Measurements from ENCODE around the gene PMAIP1. TPM values are rescaled to one million over a fixed set of nuclear protein-coding genes. Genes with fewer than 3 reads are reported as not detected.
"Not testable (repeated sequence)": the region's sequence is repeated elsewhere in the genome, so short reads cannot be mapped to it uniquely, and the experiment has no call there.

The PMAIP1 gene
- 63.6 TPM for polyA plus RNA-seq (2013, experiment 1 of 2)
- polyA plus RNA-seq (2013, experiment 2 of 2), result 70.6 TPM

GRCh38 chr18:59899298-59900221 is at the start of gene PMAIP1:
Gene PMAIP1 (plus strand): TSS chr18:59899996. CDS start chr18:59900178, 182 bp downstream.
- Histone ChIP-seq H3K27me3 (ENCODE audit: insufficient read depth, low read length) (peaks cover 38% of the 10 kb centered on the region; the same call in 1 of the 2 replicates), H3K9me3 (ENCODE audit: insufficient read depth, low read depth, low read length) (no peaks in the 10 kb centered on the region), H3K4me1 (ENCODE audit: insufficient read depth, low read length) (peaks cover 51% of the 10 kb centered on the region), H3K4me3 (ENCODE audit: low read length) (peak within 1 kb of the TSS; percentile 89), H3K9ac (ENCODE audit: low read depth, low read length) (peak within 1 kb of the TSS; percentile 93), H3K36me3 (ENCODE audit: insufficient read depth, low read length) (peaks cover 28% of the 10 kb centered on the region), H3K27ac (ENCODE audit: low read depth, low read length) (peak within 1 kb of the TSS; percentile 97)
- WGBS, result under 1% methylated on average over 72 of the region's 73 CpGs

GRCh38 chr18:59851784-59852399 is 47.9 kb upstream of the PMAIP1 start:
- Histone ChIP-seq H3K27me3 (ENCODE audit: insufficient read depth, low read length) (no peaks in the 10 kb centered on the region), H3K36me3 (ENCODE audit: insufficient read depth, low read length) (no peaks in the 10 kb centered on the region), H3K4me1 (ENCODE audit: insufficient read depth, low read length) (no peaks in the 10 kb centered on the region), H3K9ac (ENCODE audit: low read depth, low read length) (no peak overlapping the region), H3K9me3 (ENCODE audit: insufficient read depth, low read depth, low read length) (no peaks in the 10 kb centered on the region), H3K4me3 (ENCODE audit: low read length) (no peak overlapping the region), H3K27ac (ENCODE audit: low read depth, low read length) (no peak overlapping the region)
- 92% methylated on average over 8 of the region's 8 CpGs for WGBS

GRCh38 chr18:59852548-59852947 is 47.2 kb upstream of the PMAIP1 start:
- Histone ChIP-seq H3K27me3 (ENCODE audit: insufficient read depth, low read length) (no peaks in the 10 kb centered on the region), H3K4me1 (ENCODE audit: insufficient read depth, low read length) (no peaks in the 10 kb centered on the region), H3K4me3 (ENCODE audit: low read length) (no peak overlapping the region), H3K9ac (ENCODE audit: low read depth, low read length) (no peak overlapping the region), H3K27ac (ENCODE audit: low read depth, low read length) (no peak overlapping the region), H3K9me3 (ENCODE audit: insufficient read depth, low read depth, low read length) (no peaks in the 10 kb centered on the region), H3K36me3 (ENCODE audit: insufficient read depth, low read length) (no peaks in the 10 kb centered on the region)
- WGBS, result 97% methylated on average over 2 of the region's 2 CpGs

- 95% methylated on average over 2 of the region's 3 CpGs for WGBS
- Histone ChIP-seq H3K36me3 (ENCODE audit: insufficient read depth, low read length) (no peaks in the 10 kb centered on the region), H3K4me3 (ENCODE audit: low read length) (no peak overlapping the region), H3K9ac (ENCODE audit: low read depth, low read length) (no peak overlapping the region), H3K27me3 (ENCODE audit: insufficient read depth, low read length) (no peaks in the 10 kb centered on the region), H3K4me1 (ENCODE audit: insufficient read depth, low read length) (no peaks in the 10 kb centered on the region), H3K27ac (ENCODE audit: low read depth, low read length) (no peak overlapping the region), H3K9me3 (ENCODE audit: insufficient read depth, low read depth, low read length) (no peaks in the 10 kb centered on the region)
These were observed 46.4 kb upstream of the PMAIP1 start for GRCh38 chr18:59853380-59853779.

- H3K4me1 ChIP-seq (ENCODE audit: insufficient read depth, low read length); H3K27me3 ChIP-seq (ENCODE audit: insufficient read depth, low read length); H3K9ac ChIP-seq (ENCODE audit: low read depth, low read length); H3K4me3 ChIP-seq (ENCODE audit: low read length); H3K27ac ChIP-seq (ENCODE audit: low read depth, low read length); H3K36me3 ChIP-seq (ENCODE audit: insufficient read depth, low read length); H3K9me3 ChIP-seq (ENCODE audit: insufficient read depth, low read depth, low read length): not testable (repeated sequence)
- 92% methylated on average over 4 of the region's 4 CpGs for WGBS
These were observed 45.8 kb upstream of the PMAIP1 start for GRCh38 chr18:59853988-59854387.

- no peak overlapping the region for H3K4me3 ChIP-seq (ENCODE audit: low read length)
- no peak overlapping the region for H3K27ac ChIP-seq (ENCODE audit: low read depth, low read length)
These were observed 38.8 kb upstream of the PMAIP1 start for GRCh38 chr18:59861009-59861408.

GRCh38 chr18:59861963-59862819 is 37.6 kb upstream of the PMAIP1 start:
- H3K4me3 ChIP-seq (ENCODE audit: low read length), result no peak overlapping the region
- no peaks in the 10 kb centered on the region for H3K9me3 ChIP-seq (ENCODE audit: insufficient read depth, low read depth, low read length)
- H3K9ac ChIP-seq (ENCODE audit: low read depth, low read length), result no peak overlapping the region; the same call in 1 of the 2 replicates
- no peak overlapping the region for H3K27ac ChIP-seq (ENCODE audit: low read depth, low read length)
- H3K36me3 ChIP-seq (ENCODE audit: insufficient read depth, low read length), result no peaks in the 10 kb centered on the region
- H3K27me3 ChIP-seq (ENCODE audit: insufficient read depth, low read length), result no peaks in the 10 kb centered on the region
- H3K4me1 ChIP-seq (ENCODE audit: insufficient read depth, low read length), result peaks cover 31% of the 10 kb centered on the region
- 81% methylated on average over 7 of the region's 7 CpGs for WGBS

More at GRCh38 chr18:59861009-59861408, 38.8 kb upstream of the PMAIP1 start:
- peaks cover 23% of the 10 kb centered on the region for H3K4me1 ChIP-seq (ENCODE audit: insufficient read depth, low read length)
- H3K27me3 ChIP-seq (ENCODE audit: insufficient read depth, low read length), result no peaks in the 10 kb centered on the region
- no peaks in the 10 kb centered on the region for H3K36me3 ChIP-seq (ENCODE audit: insufficient read depth, low read length)
- no peaks in the 10 kb centered on the region for H3K9me3 ChIP-seq (ENCODE audit: insufficient read depth, low read depth, low read length)
- no peak overlapping the region for H3K9ac ChIP-seq (ENCODE audit: low read depth, low read length)
- WGBS, result 87% methylated on average over 4 of the region's 4 CpGs

- WGBS, result 91% methylated on average over 6 of the region's 6 CpGs
- H3K36me3 ChIP-seq (ENCODE audit: insufficient read depth, low read length), result no peaks in the 10 kb centered on the region
- H3K27me3 ChIP-seq (ENCODE audit: insufficient read depth, low read length), result no peaks in the 10 kb centered on the region
- no peak overlapping the region for H3K27ac ChIP-seq (ENCODE audit: low read depth, low read length)
- H3K4me1 ChIP-seq (ENCODE audit: insufficient read depth, low read length), result peaks cover 34% of the 10 kb centered on the region
- no peak overlapping the region for H3K4me3 ChIP-seq (ENCODE audit: low read length)
- peak overlapping the region; percentile 21; the same call in 1 of the 2 replicates for H3K9ac ChIP-seq (ENCODE audit: low read depth, low read length)
- H3K9me3 ChIP-seq (ENCODE audit: insufficient read depth, low read depth, low read length), result no peaks in the 10 kb centered on the region
These were observed 34.4 kb upstream of the PMAIP1 start for GRCh38 chr18:59865241-59865986.

- peaks cover 35% of the 10 kb centered on the region for H3K4me1 ChIP-seq (ENCODE audit: insufficient read depth, low read length)
- H3K27ac ChIP-seq (ENCODE audit: low read depth, low read length), result peak overlapping the region; percentile 67; the same call in 1 of the 2 replicates
- no peak overlapping the region for H3K4me3 ChIP-seq (ENCODE audit: low read length)
- H3K9me3 ChIP-seq (ENCODE audit: insufficient read depth, low read depth, low read length), result no peaks in the 10 kb centered on the region
- H3K36me3 ChIP-seq (ENCODE audit: insufficient read depth, low read length), result no peaks in the 10 kb centered on the region
- no peak overlapping the region for H3K9ac ChIP-seq (ENCODE audit: low read depth, low read length)
- 97% methylated on average over 2 of the region's 2 CpGs for WGBS
- H3K27me3 ChIP-seq (ENCODE audit: insufficient read depth, low read length), result no peaks in the 10 kb centered on the region
These were observed 33.1 kb upstream of the PMAIP1 start for GRCh38 chr18:59866551-59867269.

Data from HUES64 (cell line).